ENCODE data around the gene AKAIN1.

DNA sequence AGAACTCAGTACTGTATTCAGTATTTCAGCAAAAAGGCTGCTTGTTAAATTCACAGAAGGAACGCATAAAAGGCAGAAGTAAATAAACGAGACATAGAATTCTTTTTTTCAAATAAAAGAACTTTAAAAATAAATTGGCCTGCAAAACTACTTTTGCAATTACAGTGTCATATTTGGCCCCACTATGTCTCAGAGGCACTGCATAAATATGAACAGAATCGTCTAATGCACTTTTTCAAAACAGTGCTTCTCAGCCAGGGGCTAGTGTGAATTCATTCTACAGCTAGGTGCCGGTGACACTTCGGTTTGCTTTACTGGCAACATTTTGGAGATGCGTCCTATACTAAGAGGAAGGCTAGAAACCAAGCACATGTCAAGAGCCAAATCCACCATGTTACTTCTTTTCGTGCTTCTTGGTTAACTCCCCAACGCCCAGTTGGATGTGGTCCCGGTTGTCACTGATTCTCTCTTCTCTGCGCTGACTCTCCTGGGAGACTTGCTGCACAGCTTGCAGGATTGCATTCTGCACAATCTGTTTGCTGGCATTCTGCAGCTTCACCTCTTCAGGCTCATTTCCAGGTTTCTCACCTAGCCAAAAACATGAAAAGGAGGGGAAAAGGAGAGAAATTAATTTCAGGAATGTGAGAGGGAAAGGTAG lies 51.8 kb downstream of the AKAIN1 start:
- TF ChIP-seq, protein P1, sequence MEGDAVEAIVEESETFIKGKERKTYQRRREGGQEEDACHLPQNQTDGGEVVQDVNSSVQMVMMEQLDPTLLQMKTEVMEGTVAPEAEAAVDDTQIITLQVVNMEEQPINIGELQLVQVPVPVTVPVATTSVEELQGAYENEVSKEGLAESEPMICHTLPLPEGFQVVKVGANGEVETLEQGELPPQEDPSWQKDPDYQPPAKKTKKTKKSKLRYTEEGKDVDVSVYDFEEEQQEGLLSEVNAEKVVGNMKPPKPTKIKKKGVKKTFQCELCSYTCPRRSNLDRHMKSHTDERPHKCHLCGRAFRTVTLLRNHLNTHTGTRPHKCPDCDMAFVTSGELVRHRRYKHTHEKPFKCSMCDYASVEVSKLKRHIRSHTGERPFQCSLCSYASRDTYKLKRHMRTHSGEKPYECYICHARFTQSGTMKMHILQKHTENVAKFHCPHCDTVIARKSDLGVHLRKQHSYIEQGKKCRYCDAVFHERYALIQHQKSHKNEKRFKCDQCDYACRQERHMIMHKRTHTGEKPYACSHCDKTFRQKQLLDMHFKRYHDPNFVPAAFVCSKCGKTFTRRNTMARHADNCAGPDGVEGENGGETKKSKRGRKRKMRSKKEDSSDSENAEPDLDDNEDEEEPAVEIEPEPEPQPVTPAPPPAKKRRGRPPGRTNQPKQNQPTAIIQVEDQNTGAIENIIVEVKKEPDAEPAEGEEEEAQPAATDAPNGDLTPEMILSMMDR (IDR thresholded peaks at IDR 0.05 in 2 of 3, conservative IDR thresholded peaks at IDR 0.05 in 1 of 3; ENCODE audit: borderline replicate concordance in 1 of 3, insufficient read depth in 1 of 3, low read depth in 2 of 3, low read length in 2 of 3) = no peak
- TF ChIP-seq ZNF274 (IDR thresholded peaks at IDR 0.05; ENCODE audit: low read depth, low read length) (no peak), EZH2 (IDR thresholded peaks at IDR 0.05) (no peak), POLR2AphosphoS5 (IDR thresholded peaks at IDR 0.05; ENCODE audit: low read depth, low read length) (no peak)
- TF ChIP-seq, protein P2, sequence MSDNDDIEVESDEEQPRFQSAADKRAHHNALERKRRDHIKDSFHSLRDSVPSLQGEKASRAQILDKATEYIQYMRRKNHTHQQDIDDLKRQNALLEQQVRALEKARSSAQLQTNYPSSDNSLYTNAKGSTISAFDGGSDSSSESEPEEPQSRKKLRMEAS (IDR thresholded peaks at IDR 0.05) = no peak
